OCI-LY7 (cell line): ENCODE results near the gene KCNMB2. TPM values are rescaled to one million over a fixed set of nuclear protein-coding genes. Genes with fewer than 3 reads are reported as not detected.

ENCODE experiments used
- BruUV-seq: library from RNA; stranded (reverse); fragments of 400-500 nt; replicated peaks from 2 replicates; lab custom pipeline; 2021; lab: Mats Ljungman, UMichigan
- CTCF ChIA-PET: fragments of 300-600 bp; sonication (Branson Sonifier 250); formaldehyde crosslinking; loops from one replicate; lab custom pipeline; 2022; ENCODE audit warnings: antibody characterized with exemption; ENCODE audit not compliant: unreplicated experiment; lab: Charles Lee
- POLR2A ChIA-PET: fragments of 300-600 bp; sonication (Branson Sonifier 250); formaldehyde crosslinking; loops from one replicate; lab custom pipeline; 2022; ENCODE audit warnings: antibody characterized with exemption; lab: Charles Lee
- DNase-seq: peaks from one replicate; pipeline ENCODE4 v3.0.0-alpha.2; 2015; ENCODE audit warnings: low spot score
- H2AFZ ChIP-seq: fragments of 200-600 bp; sonication (generic), shearing (Covaris generic); 2 replicates; pipeline ENCODE4 v1.6.1; 2014; ENCODE audit warnings: mild to moderate bottlenecking, antibody characterized with exemption, low read length, moderate library complexity
- H3K27ac ChIP-seq: fragments of 200-600 bp; sonication (generic); 2 replicates; pipeline ENCODE4 v1.5.1; 2014; ENCODE audit warnings: mixed run types, low read depth, mild to moderate bottlenecking, moderate library complexity, low read length, inconsistent platforms; ENCODE audit not compliant: poor library complexity, severe bottlenecking
- H3K36me3 ChIP-seq: fragments of 200-600 bp; sonication (generic); 2 replicates; pipeline ENCODE4 v1.6.1; 2014; ENCODE audit warnings: mild to moderate bottlenecking, antibody characterized with exemption, low read length, moderate library complexity, mixed read lengths; ENCODE audit not compliant: insufficient read depth
- H3K4me1 ChIP-seq: fragments of 200-600 bp; sonication (generic); 2 replicates; pipeline ENCODE4 v1.5.1; 2014; ENCODE audit warnings: mild to moderate bottlenecking, low read length; ENCODE audit not compliant: insufficient read depth, poor library complexity, severe bottlenecking
- H3K4me2 ChIP-seq: fragments of 200-600 bp; sonication (generic); 2 replicates; pipeline ENCODE4 v1.6.1; 2014; ENCODE audit warnings: mild to moderate bottlenecking, low read length
- H3K4me3 ChIP-seq: fragments of 200-600 bp; sonication (generic); 2 replicates; pipeline ENCODE4 v1.5.1; 2014; ENCODE audit warnings: mild to moderate bottlenecking, low read depth, low read length; ENCODE audit not compliant: poor library complexity, severe bottlenecking
- H3K79me2 ChIP-seq: fragments of 200-600 bp; sonication (generic); 2 replicates; pipeline ENCODE4 v1.6.1; 2016; ENCODE audit warnings: low read depth, mild to moderate bottlenecking, low read length, moderate library complexity, mixed read lengths; ENCODE audit not compliant: insufficient read depth
- H3K9me2 ChIP-seq: fragments of 200-600 bp; sonication (generic); 2 replicates; pipeline ENCODE4 v1.6.1; 2016; ENCODE audit warnings: mild to moderate bottlenecking, low read length, mixed read lengths; ENCODE audit not compliant: insufficient read depth
- H3K9me3 ChIP-seq: fragments of 200-600 bp; sonication (generic); 2 replicates; pipeline ENCODE4 v1.6.1; 2014; ENCODE audit warnings: mild to moderate bottlenecking, mixed run types, low read length, mixed read lengths
- H4K20me1 ChIP-seq: fragments of 200-600 bp; sonication (generic); 2 replicates; pipeline ENCODE4 v1.6.1; 2014; ENCODE audit warnings: mild to moderate bottlenecking, antibody characterized with exemption, low read length, moderate library complexity, mixed read lengths; ENCODE audit not compliant: insufficient read depth
- EZH2phosphoT487 ChIP-seq: fragments of 200-600 bp; sonication (generic); IDR thresholded peaks from 2 replicates; pipeline ENCODE4 v1.6.1; 2018; ENCODE audit warnings: low read depth, borderline replicate concordance, mild to moderate bottlenecking, mixed run types, antibody characterized with exemption, low read length, moderate library complexity, mixed read lengths
- intact Hi-C: fragments of 100-400 bp; cut with micrococcal nuclease; formaldehyde crosslinking; loops from one replicate; pipeline ENCODE4 v1.10.0; 2022; ENCODE audit not compliant: unreplicated experiment
- total RNA-seq, 2 experiments: library from RNA; depleted of rRNA in 1 of 2; stranded (reverse); fragments of >200 nt in 1 of 2; shearing (Covaris generic) in 1 of 2; gene quantifications; 2 replicates each; pipeline ENCODE4 v1.2.3, GENCODE V29; 2014 to 2022
- TF ChIP-seq, protein P1 (sequence below): fragments of 200-600 bp; sonication (generic); conservative IDR thresholded peaks from 2 replicates; pipeline ENCODE4 v1.5.1; 2014; ENCODE audit warnings: mild to moderate bottlenecking, antibody characterized with exemption, low read length, moderate library complexity, mixed read lengths

The KCNMB2 gene
- total RNA-seq, 2 experiments from 2014 or later: not detected

DNA sequence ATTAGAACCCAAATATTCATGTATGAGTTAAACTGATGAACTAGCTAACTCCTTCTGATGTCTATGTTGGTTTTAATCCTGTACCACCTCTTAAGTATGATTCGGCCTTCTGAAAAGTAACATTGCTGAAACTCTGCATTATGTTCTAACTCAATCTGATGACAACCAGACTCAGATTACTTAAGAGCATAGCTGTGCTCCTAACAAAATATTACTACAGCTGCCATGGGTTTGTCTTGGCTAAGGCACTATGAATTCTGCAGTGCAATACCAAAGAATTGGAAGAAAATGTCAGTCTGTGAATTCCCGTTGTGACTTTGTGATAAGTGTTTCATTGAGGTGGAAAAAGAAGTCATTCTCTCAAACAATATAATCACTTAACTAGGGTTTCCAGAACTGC lies 311.0 kb downstream of the KCNMB2 start:
- Histone ChIP-seq H3K4me1 (no peaks in the 10 kb centered on the region), H3K36me3 (no peaks in the 10 kb centered on the region), H4K20me1 (no peaks in the 10 kb centered on the region), H2AFZ (no peak overlapping the region), H3K4me2 (no peak overlapping the region), H3K4me3 (no peak overlapping the region), H3K9me2 (no peaks in the 10 kb centered on the region), H3K9me3 (no peaks in the 10 kb centered on the region), H3K27ac (no peak overlapping the region), H3K79me2 (no peaks in the 10 kb centered on the region)
- ChIA-PET POLR2A (no interaction called here), CTCF (no interaction called here)
- intact Hi-C loops: no loop called here
- DNase-seq: no peak
- TF ChIP-seq, protein P1, sequence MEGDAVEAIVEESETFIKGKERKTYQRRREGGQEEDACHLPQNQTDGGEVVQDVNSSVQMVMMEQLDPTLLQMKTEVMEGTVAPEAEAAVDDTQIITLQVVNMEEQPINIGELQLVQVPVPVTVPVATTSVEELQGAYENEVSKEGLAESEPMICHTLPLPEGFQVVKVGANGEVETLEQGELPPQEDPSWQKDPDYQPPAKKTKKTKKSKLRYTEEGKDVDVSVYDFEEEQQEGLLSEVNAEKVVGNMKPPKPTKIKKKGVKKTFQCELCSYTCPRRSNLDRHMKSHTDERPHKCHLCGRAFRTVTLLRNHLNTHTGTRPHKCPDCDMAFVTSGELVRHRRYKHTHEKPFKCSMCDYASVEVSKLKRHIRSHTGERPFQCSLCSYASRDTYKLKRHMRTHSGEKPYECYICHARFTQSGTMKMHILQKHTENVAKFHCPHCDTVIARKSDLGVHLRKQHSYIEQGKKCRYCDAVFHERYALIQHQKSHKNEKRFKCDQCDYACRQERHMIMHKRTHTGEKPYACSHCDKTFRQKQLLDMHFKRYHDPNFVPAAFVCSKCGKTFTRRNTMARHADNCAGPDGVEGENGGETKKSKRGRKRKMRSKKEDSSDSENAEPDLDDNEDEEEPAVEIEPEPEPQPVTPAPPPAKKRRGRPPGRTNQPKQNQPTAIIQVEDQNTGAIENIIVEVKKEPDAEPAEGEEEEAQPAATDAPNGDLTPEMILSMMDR: no peak
- TF ChIP-seq EZH2phosphoT487: no peak
- no TSS peak for BruUV-seq

DNA sequence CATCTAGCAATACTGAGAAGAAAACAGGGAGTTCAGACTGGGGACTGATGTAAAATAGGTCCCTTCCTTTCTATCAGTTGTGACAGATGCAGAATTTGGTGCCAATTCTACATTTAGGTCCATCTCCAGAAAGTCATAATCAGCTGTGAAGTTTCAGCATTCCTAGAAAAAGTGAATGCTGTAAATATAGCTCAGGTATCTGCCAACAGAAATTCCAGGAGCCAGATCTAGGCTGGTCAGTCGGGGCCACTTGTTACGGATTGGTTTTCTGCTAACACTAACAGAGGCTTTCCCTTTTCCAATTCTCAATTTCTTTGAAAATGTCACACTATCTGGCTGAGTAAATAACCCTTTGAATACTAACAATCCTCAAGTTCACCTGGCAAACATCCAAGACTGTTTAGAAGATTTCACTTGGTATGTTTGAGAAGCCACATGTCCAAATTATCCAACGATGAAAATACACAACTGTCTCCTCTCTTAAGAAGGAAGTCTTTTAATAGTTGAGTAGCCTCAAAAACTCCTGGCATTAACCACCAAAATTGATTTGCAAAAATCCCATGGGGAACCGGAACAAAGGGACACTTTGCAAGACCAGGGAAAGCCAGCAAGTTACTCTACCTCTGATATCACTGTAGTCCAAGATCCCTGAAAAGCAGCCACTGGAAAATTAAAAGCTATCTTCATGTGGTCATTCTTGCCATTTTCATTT lies 313.1 kb downstream of the KCNMB2 start:
- Histone ChIP-seq H3K9me2 (no peaks in the 10 kb centered on the region), H3K4me2 (no peak overlapping the region), H3K4me1 (no peaks in the 10 kb centered on the region), H2AFZ (no peak overlapping the region), H3K27ac (no peak overlapping the region), H3K9me3 (no peaks in the 10 kb centered on the region), H3K36me3 (no peaks in the 10 kb centered on the region), H3K4me3 (no peak overlapping the region), H3K79me2 (no peaks in the 10 kb centered on the region), H4K20me1 (no peaks in the 10 kb centered on the region)
- ChIA-PET CTCF (no interaction called here), POLR2A (no interaction called here)
- intact Hi-C loops: no loop called here
- no peak for DNase-seq
- no TSS peak for BruUV-seq
- TF ChIP-seq EZH2phosphoT487: no peak
- TF ChIP-seq, protein P1: no peak

DNA sequence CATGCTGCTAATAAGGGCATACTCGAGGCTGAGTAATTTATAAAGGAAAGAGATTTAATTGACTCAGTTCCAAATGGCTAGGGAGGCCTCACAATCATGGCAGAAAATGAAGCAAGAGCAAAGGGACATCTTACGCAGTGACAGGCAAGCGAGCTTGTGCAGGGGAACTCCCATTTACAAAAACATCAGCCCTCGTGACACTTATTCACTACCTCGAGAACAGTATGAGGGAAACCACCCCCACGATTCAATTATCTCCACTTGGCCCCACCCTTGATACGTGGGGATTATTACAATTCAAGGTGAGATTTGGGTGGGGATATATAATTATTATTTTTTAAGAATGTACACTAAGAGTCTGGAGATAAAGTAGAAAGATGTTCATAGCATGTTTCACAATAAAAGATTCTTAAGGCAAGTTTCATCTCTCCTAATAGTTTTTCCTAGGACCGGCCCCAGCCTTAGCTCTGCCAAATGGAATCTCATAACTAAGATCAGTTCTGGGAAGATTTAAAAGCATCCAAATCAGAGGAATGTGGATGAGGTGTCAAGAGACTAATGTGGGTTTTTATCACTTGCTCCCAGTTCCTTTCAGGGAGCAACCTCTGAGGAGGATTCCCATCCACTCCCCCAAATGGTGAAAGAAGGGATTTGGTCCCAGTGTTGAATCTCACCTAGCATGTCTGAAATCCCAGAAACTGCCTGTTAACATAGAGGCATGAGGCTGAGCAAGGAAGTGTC lies 314.4 kb downstream of the KCNMB2 start:
- no peak overlapping the region for H3K27ac ChIP-seq
- no peaks in the 10 kb centered on the region for H3K9me3 ChIP-seq
- H3K36me3 ChIP-seq: no peaks in the 10 kb centered on the region
- no peak overlapping the region for H3K4me2 ChIP-seq
- ChIA-PET POLR2A (no interaction called here), CTCF (no interaction called here)
- no peaks in the 10 kb centered on the region for H4K20me1 ChIP-seq
- no peak overlapping the region for H3K4me3 ChIP-seq
- H3K4me1 ChIP-seq: no peaks in the 10 kb centered on the region
- no peak for DNase-seq
- TF ChIP-seq EZH2phosphoT487: no peak
- TF ChIP-seq, protein P1: no peak
- no peaks in the 10 kb centered on the region for H3K79me2 ChIP-seq
- no TSS peak for BruUV-seq
- no peak overlapping the region for H2AFZ ChIP-seq
- intact Hi-C loops: no loop called here
- H3K9me2 ChIP-seq: no peaks in the 10 kb centered on the region
